HG02938 (cell line): ENCODE results near the gene SPRYD4.
"Not testable (repeated sequence)": the region's sequence is repeated elsewhere in the genome, so short reads cannot be mapped to it uniquely, and the experiment has no call there.

Source experiments
- ATAC-seq: cut with Tn5 transposase; IDR thresholded peaks from one replicate; pipeline ENCODE4 v1.9.1; 2021; ENCODE audit warnings: mild to moderate bottlenecking, moderate library complexity; ENCODE audit not compliant: unreplicated experiment

Gene SPRYD4

GRCh38 chr12:56476143-56476542 is 7.8 kb downstream of the SPRYD4 start:
- no peak for ATAC-seq

DNA sequence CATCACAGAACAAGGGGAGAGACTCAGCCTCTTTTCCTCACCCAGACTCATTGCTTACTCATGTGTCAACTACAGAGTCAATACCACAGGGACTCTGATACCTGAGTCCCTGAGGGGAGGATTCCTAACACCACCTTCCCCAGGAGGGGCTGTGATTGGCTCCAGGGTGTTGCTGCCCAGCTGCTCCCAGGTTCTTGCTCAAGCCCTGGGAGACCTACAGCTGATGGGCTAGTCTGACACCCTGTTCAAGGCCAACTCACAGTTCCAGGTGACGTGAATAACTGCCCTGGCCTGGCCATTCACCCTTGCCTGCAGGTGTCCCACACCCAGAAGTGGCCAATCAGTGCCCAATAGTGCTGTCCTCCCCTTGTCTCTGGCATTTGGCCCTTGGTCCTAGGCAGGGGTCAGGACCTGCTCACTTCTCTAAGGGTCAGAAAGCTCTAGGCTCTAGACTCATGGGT is 8.6 kb downstream of the SPRYD4 start:
- no peak for ATAC-seq

DNA sequence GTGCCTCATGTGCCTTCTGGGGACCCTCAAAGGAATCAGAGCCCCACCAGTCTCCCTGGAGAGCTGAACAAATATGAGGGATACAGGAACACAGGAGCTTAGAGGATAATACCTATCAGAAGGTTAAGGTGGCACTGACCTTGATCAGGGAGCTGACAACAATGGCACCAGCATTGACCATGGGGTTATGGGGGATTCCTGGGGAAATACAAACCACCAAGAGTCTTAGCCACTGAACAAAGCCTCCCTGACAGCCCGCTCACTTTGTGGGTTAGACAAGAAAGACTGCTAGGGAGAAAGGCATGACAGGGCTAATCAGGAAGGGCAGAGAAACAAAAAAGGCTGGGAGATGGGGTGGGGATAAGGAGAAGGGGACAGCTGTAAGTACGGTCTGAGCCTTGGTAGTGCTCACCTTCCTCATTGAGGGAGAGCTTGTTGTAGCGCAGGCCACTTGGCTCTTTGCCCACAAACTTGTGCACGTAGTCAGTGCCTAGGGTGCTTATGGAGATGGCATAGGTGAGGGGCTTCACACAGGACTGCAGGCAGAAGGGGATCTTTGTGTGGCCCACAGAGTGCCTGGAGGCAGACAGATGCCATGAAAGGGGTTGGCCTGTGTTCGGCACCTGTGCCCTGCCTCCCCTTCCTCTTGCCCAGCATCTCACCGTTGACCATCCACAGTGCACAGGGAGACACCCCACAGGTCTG is 9.3 kb downstream of the SPRYD4 start:
- ATAC-seq: no peak

DNA sequence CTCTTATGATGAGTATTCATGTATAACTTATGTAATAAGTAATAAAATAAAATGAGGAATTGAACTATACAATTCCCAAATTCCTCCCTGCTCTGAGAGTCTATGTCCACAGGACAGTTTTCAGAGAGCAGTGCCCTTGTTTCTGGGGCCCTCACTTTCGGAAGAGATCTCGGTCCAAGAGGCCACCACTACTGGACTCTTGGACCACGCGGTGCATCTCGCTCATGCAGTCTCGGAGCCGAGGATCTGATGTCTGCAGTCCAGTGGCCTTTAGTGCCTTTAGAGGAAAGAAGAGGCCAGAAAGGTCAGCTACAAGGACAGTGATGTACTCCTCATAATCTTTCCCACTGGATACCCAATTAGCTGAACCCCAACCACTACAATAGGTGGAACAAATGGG is 11.2 kb downstream of the SPRYD4 start:
- ATAC-seq: no peak

- ATAC-seq: no peak
Observed at GRCh38 chr12:56484566-56484965, 16.2 kb downstream of the SPRYD4 start.

GRCh38 chr12:56486694-56487093 is 18.3 kb downstream of the SPRYD4 start:
- ATAC-seq: no peak

- ATAC-seq: peak; percentile 20
Observed at GRCh38 chr12:56487448-56488040, 19.2 kb downstream of the SPRYD4 start.

- ATAC-seq: peak; percentile 95
Observed at GRCh38 chr12:56488041-56488955, 19.9 kb downstream of the SPRYD4 start, which contains the start of gene GLS2. Gene GLS2, minus strand, starts transcription at chr12:56488161. Its CDS starts 43 bp downstream, at chr12:56488118.

DNA sequence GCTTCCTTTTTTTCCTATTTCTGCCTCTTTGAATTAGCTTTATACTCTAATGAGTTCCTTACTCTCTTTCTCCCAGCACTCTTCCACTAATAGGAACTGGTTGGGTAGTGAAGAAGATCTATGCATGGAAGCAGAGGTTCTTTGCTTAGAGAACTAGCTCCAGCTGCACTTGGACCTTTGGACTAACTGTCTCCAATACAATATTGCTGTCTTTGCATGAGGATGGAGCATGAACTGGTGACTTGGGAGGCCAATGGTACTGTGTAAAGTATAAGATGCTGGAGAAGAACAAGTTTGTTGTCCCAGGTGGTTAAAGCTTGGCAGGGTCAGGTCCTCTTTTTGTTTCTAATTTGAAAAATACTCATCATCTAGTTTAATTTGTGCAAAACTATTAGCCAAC is 22.0 kb downstream of the SPRYD4 start:
- no peak for ATAC-seq

DNA sequence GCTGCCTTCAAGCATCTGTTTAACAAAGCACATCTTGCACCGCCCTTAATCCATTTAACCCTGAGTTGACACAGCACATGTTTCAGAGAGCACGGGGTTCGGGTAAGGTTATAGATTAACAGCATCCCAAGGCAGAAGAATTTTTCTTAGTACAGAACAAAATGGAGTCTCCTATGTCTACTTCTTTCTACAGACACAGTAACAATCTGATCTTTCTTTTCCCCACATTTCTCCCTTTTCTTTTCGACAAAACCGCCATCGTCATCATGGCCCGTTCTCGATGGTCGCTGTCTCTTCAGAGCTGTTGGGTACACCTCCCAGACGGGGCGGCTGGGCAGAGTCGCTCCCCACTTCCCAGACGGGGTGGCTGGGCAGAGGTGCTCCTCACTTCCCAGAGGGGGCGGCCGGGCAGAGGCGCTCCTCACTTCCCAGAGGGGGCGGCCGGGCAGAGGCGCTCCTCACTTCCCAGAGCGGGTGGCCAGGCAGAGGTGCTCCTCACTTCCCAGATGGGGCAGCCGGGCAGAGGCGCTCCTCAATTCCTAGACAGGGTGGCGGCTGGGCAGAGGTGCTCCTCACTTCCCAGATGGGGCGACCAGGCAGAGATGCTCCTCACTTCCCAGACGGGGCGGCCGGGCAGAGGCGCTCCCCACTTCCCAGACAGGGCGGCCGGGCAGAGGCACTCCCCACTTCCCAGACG is 25.2 kb downstream of the SPRYD4 start:
- not testable (repeated sequence) for ATAC-seq

GRCh38 chr12:56494106-56494415 is 25.7 kb downstream of the SPRYD4 start:
- ATAC-seq: not testable (repeated sequence)

- not testable (repeated sequence) for ATAC-seq
Observed at GRCh38 chr12:56494481-56494880, 26.1 kb downstream of the SPRYD4 start.

DNA sequence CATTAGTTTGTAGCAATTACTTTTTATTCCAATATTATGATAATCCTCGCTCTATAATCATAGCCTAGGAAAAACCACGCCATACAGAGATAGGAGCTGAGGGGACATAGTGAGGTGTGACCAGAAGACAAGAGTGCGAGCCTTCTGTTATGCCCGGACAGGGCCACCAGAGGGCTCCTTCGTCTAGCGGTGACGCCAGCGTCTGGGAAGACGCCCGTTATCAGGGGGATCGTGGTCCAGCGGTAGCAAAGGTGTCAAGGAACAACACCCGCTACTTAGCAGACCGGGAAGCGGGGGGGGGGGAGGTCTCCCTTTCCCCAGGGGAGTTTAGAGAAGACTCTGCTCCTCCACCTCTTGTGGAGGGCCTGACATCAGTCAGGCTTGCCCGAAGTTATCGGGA is 28.3 kb downstream of the SPRYD4 start:
- ATAC-seq: not testable (repeated sequence)

DNA sequence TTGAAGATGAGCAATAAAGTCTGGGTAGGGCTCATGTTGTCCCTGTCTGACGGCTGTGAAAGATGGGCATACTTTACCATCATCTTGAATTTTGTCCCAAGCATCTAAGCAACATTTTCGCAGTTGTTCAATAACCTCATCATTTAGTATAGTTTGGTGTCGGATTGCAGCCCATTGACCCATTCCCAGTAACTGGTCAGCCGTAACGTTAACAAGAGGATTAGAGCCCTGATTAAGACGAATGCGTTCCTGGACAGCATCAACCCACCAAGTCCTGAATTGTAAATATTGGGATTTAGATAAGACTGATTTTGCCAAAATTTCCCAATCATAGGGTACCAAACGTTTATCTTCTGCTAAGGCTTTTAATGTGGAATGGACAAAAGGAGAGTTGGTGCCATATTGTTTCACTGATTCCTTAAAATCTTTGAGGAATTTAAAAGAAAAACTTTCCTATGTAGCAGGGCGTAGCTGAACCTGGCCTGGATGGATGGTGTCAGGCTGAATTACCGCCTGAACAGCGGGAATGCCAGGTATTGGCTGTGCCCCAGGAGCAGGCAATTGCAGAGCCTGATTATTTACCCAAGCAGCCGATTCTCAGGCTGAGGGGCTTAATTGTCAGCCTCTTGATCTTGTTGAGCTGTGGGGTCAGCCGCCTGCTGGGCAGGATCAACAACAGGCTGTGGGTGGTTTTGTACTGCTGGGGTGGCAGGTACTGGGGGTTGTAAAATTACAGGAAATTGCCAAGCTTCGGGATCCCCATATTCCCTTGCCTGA is 29.9 kb downstream of the SPRYD4 start:
- ATAC-seq: not testable (repeated sequence)

GRCh38 chr12:56499452-56499851 is 31.1 kb downstream of the SPRYD4 start:
- not testable (repeated sequence) for ATAC-seq

GRCh38 chr12:56499879-56500278 is 31.5 kb downstream of the SPRYD4 start:
- ATAC-seq: not testable (repeated sequence)

- no peak for ATAC-seq
Observed at GRCh38 chr12:56510786-56511185, 42.4 kb downstream of the SPRYD4 start.

DNA sequence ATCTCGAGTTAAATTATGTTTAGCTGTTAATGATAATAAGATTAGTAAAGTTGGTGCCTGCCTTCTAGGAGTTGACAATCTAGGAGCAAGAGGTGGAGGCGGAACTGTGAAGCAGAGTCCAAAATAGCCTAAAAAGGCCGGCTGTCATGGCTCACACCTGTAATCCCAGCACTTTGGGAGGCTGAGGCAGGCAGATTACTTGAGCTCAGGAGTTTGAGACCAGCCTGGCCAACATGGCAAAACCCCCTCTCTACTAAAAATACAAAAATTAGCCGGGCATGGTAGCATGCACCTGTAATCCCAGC is 45.6 kb downstream of the SPRYD4 start:
- not testable (repeated sequence) for ATAC-seq

- ATAC-seq: no peak
Observed at GRCh38 chr12:56517854-56518253, 49.5 kb downstream of the SPRYD4 start.

DNA sequence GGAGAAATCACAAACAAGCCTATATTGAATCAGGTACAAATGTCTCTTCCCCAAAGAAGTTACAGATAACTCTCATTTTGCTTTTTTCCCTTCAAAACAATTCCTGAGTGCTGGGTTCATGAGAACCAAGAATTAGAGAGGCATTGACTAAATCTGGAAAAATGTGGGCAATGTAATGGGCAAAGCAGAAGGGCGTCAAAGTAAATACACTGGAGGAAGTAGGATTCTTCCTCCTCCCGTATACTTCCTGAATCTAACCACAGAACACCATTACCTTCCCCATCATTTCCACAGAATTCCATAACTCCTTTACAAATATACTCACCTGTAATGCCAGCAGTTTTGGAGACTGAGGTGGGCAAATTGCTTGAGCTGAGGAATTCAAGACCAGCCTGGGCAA is 50.2 kb downstream of the SPRYD4 start:
- no peak for ATAC-seq
